DMS53 treated with DMSO at 0.1 percent for 48 hours (cell line): Measurements from ENCODE around the gene PSMB5.

Experiments used
- DNase-seq: peaks from one replicate; lab custom pipeline; 2025; ENCODE audit not compliant: unreplicated experiment; lab: John Stamatoyannopoulos, UW

PSMB5 gene

DNA sequence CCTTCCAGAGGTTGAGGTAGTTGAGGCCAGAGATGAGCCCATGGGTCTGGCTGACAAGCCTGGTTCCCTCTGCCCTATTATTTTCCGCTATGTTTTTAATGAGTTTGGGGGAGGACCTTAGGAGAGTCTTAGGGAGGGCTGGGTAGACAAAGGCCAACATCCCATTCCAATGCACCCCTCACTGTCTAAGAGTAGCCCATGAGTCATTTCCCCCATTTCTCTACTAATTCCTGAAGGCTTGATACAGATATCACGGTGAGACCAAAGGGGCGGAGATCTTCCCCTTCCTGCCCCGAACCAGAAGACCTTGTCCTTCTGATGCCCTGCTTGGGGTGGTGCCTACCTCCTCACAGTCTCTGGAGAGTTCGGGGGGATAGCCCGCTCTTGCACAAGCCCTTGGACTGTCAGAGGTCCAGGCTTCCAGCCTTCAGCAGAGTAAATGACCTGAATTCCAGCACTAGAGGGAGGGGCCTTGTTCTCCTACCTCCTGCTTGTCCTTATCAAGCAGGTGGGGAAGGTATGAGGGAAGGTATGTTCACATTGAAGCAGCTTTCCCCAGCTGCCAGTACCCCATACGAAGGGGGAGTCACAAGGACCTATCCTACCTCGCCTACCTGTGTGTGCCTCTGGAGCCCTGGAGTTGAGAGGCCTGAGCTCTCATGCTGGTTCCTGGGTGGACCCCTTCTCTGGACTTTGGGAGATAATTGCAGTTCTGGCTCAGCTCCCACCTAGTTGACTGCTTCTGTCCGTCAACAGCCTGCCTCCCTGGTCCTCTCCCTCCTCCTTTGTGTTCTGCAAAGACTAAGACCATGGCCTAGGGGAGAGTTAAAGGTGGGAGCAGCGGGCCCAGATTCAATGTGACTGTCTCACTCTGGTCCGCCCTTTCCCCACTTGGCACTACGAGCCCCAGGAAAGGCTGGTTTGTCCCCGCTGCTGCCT is 11.0 kb upstream of the PSMB5 start:
- DNase-seq = no peak

GRCh38 chr14:23044840-23045239 is 10.1 kb upstream of the PSMB5 start:
- DNase-seq = no peak

DNA sequence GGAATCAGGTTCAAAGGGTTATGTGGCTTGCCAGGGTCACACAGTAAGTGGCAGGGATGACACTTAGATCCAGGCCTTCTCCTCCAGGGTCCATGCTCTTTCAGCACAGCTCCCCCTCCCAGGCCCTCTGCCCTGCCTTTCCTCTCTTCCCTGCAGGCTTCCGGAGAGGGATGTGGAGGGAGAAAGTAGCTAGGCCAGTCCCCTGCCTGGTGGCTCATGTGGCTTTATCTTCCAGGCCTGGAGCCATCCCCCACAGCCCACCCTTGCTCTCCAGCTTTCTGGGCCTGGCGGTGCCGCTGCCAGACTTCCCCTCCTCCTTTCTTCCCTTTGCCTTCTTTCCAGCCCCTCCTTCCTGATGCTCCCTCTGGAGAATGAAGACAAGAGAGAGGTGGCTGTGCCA is 9.1 kb upstream of the PSMB5 start:
- no peak for DNase-seq

DNA sequence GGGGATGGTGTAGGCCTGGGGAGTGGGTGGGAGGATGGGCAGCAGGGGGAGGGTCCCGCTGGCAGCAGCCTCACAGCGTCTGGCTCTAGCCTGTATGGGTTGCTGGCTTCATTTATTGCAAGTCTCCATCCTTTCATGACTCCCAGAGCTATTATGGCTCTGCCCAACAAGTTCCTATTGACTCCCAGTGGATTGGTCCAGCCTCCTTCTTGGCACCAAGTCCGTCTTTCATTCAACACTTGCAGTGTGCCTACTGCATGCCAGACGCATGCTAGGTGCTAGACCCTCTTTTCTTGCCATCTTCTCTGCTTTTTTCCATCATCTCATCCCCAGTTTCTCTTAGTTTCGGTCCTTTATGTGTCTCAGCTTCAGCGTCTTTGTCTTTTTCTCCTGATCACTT is 8.4 kb upstream of the PSMB5 start:
- no peak for DNase-seq

DNA sequence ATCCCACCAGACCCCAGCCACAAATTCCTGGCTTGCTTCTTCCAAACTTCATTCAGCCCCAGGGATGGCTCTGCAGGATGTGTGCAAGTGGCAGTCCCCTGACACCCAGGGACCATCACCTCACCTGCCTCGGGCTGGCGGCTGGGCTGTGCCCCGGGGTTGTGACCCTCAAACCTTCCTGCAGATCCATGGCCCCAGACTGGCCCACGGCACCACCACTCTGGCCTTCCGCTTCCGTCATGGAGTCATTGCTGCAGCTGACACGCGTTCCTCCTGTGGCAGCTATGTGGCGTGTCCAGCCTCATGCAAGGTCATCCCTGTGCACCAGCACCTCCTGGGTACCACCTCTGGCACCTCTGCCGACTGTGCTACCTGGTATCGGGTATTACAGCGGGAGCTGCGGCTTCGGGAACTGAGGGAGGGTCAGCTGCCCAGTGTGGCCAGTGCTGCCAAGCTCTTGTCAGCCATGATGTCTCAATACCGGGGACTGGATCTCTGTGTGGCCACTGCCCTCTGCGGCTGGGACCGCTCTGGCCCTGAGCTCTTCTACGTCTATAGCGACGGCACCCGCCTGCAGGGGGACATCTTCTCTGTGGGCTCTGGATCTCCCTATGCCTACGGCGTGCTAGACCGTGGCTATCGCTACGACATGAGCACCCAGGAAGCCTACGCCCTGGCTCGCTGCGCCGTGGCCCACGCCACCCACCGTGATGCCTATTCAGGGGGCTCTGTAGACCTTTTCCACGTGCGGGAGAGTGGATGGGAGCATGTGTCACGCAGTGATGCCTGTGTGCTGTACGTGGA is 7.7 kb upstream of the PSMB5 start, which contains the start of gene PSMB11:
TSS of gene PSMB11 (plus strand) at position 51 of the 804 bp plus-strand sequence. CDS start at position 65, 14 bp downstream.
- no peak for DNase-seq

GRCh38 chr14:23041729-23042128 is 7.0 kb upstream of the PSMB5 start:
- no peak for DNase-seq

- DNase-seq = no peak
These were observed 5.4 kb upstream of the PSMB5 start for GRCh38 chr14:23040100-23040499.

DNA sequence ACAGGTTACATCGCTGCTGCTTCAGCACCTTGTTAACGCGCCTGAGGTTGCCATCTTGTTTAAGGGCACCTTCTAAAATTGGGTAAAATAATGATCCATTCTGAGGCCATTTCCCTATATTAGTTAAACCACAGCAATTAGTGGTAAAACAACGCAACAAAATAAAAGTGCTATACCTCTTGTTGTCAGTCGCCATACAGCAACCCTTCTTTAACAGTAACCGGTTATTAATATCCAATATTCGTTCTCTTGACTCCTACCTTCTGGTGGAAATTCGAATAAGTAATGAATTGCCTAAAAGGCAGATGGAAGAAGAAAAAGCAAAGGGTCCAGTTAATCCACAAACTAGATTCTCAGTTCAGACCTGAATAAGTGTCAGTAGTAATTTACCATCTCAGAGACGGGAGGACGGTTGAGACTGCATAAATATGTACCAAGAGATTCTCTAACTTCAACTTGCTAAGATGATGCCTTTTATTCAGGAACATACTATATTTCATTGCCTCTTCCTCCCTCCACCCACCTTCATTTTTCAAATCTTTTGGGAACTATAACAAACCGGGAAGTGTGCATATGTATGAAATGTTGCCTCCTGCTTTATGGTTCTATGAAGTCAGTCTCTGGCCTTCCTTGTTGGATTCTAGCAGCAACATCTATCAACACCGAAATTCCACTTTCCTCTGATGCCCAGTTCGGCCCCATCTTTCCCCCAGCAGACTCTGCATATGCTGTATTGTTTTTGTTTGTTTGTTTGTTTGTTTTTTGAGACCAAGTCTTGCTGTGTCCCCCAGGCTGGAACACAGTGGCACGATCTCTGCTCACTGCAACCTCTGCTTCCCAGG is 824 bp upstream of the PSMB5 start:
- no peak for DNase-seq

DNA sequence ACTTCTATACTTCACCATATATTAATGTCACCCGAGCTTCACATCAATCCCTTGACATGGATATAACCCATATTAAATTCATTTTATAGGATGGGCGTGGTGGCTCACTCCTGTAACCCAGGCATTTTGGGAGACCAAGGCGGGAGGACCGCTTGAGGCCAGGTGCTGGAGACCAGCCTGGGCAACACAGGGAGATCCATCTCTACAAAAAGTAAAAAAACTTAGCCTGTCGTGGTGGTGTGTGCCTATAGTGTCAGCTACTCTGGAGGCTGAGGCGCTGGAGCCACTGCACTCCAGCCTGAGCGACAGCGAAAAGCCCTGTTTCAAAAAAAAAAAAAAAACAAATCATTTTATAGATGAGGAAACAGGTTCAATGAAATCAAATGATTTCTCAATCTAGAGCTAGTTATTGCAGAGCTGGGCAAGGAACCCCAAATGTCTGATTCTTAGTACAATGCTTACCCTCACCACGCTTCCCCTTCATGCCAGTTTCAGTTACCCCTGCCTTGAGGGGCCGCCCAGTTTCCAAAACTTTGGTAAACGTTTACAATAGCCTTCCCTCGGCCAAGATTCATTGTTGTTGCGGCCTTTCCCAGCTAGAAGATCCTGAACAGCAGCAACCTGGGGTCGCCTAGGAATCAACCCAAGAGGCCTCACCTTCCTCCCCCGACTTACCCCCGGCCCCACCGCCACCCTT is 751 bp downstream of the PSMB5 start:
- no peak for DNase-seq

- no peak for DNase-seq
These were observed 1.4 kb downstream of the PSMB5 start for GRCh38 chr14:23033251-23033727.

- no peak for DNase-seq
These were observed 3.8 kb downstream of the PSMB5 start for GRCh38 chr14:23030936-23031335.

GRCh38 chr14:23028799-23029198 is 5.9 kb downstream of the PSMB5 start:
- no peak for DNase-seq

GRCh38 chr14:23025151-23025814 is 9.4 kb downstream of the PSMB5 start:
- no peak for DNase-seq

- no peak for DNase-seq
These were observed 10.1 kb downstream of the PSMB5 start for GRCh38 chr14:23024612-23025075.

- no peak for DNase-seq
These were observed 10.9 kb downstream of the PSMB5 start for GRCh38 chr14:23023795-23024152.

DNA sequence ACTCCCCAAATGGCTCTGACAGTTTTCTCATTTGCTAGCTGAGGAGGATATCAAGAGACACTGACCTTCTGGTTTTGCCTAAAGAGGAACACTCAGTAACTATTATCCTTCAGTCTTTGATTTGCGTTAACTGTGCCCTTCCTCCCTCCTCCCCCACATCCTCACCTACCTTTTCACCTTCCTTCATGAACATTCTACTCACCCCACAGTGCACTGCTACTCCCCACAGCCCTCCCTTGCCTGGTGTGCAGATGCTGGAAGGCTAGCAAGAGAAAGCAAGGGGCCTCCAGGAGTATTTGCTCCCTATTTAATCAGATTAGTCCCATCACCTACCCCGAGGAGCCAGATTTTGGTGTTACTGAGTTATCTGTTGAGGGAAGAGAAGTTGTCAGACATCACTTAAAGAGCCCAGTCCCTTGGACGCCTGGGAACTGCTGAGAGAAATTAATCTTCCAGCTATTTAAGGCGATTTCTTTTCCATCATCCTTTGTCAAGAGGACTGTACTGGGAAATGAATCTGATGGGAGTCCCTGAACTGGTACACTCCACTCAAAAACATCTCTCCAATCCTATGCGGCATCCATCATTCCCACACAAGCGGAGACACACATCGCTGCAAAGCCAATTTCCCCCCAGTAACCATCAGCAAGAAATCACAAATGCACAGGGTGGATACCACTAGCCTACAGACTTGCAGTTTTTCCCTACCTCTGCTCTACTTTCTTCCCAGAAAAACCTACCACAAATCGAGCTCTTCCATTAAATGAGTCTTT is 11.5 kb downstream of the PSMB5 start:
- no peak for DNase-seq

- no peak for DNase-seq
These were observed 12.7 kb downstream of the PSMB5 start for GRCh38 chr14:23021889-23022442.

GRCh38 chr14:23021434-23021833 is 13.3 kb downstream of the PSMB5 start:
- no peak for DNase-seq
